IPS-15b (cell line): ENCODE measurements around the gene TM4SF1.

ENCODE experiments used
- H3K27me3 ChIP-seq: one replicate; pipeline ENCODE4 v1.6.1; 2013; ENCODE audit warnings: low read length; ENCODE audit not compliant: control insufficient read depth, insufficient read depth
- H3K36me3 ChIP-seq: one replicate; pipeline ENCODE4 v1.6.1; 2013; ENCODE audit warnings: low read length; ENCODE audit not compliant: control insufficient read depth, insufficient read depth
- H3K4me1 ChIP-seq: one replicate; pipeline ENCODE4 v1.6.1; 2013; ENCODE audit warnings: mild to moderate bottlenecking, low read length; ENCODE audit not compliant: control insufficient read depth, insufficient read depth
- H3K4me3 ChIP-seq: one replicate; pipeline ENCODE4 v1.5.1; 2013; ENCODE audit warnings: low read depth, low read length
- H3K9ac ChIP-seq: one replicate; pipeline ENCODE4 v1.6.1; 2013; ENCODE audit warnings: low read depth, mild to moderate bottlenecking, low read length
- H3K9me3 ChIP-seq: one replicate; pipeline ENCODE4 v1.6.1; 2013; ENCODE audit warnings: mild to moderate bottlenecking, low read length; ENCODE audit not compliant: control insufficient read depth, insufficient read depth

The TM4SF1 gene

GRCh38 chr3:149407898-149408297 is 30.4 kb upstream of the TM4SF1 start:
- H3K4me3 ChIP-seq: no peak overlapping the region
- H3K9me3 ChIP-seq: no peaks in the 10 kb centered on the region
- H3K9ac ChIP-seq: no peak overlapping the region
- H3K27me3 ChIP-seq: no peaks in the 10 kb centered on the region
- no peaks in the 10 kb centered on the region for H3K4me1 ChIP-seq
- H3K36me3 ChIP-seq: no peaks in the 10 kb centered on the region

- H3K4me1 ChIP-seq: no peaks in the 10 kb centered on the region
- H3K36me3 ChIP-seq: no peaks in the 10 kb centered on the region
- H3K4me3 ChIP-seq: no peak overlapping the region
- H3K9ac ChIP-seq: no peak overlapping the region
- no peaks in the 10 kb centered on the region for H3K9me3 ChIP-seq
- H3K27me3 ChIP-seq: no peaks in the 10 kb centered on the region
Observed at GRCh38 chr3:149406244-149406752, 28.8 kb upstream of the TM4SF1 start.

GRCh38 chr3:149403443-149403842 is 26.0 kb upstream of the TM4SF1 start:
- H3K4me3 ChIP-seq: no peak overlapping the region
- H3K4me1 ChIP-seq: no peaks in the 10 kb centered on the region
- no peaks in the 10 kb centered on the region for H3K36me3 ChIP-seq

GRCh38 chr3:149402481-149402880 is 25.0 kb upstream of the TM4SF1 start:
- no peak overlapping the region for H3K9ac ChIP-seq
- no peaks in the 10 kb centered on the region for H3K27me3 ChIP-seq
- no peaks in the 10 kb centered on the region for H3K9me3 ChIP-seq
- no peaks in the 10 kb centered on the region for H3K36me3 ChIP-seq
- H3K4me1 ChIP-seq: no peaks in the 10 kb centered on the region
- no peak overlapping the region for H3K4me3 ChIP-seq

More at GRCh38 chr3:149403443-149403842, 26.0 kb upstream of the TM4SF1 start:
- H3K9ac ChIP-seq: no peak overlapping the region
- H3K9me3 ChIP-seq: no peaks in the 10 kb centered on the region
- H3K27me3 ChIP-seq: no peaks in the 10 kb centered on the region

GRCh38 chr3:149401926-149402310 is 24.5 kb upstream of the TM4SF1 start:
- no peaks in the 10 kb centered on the region for H3K4me1 ChIP-seq
- H3K4me3 ChIP-seq: no peak overlapping the region
- no peaks in the 10 kb centered on the region for H3K27me3 ChIP-seq
- H3K9ac ChIP-seq: no peak overlapping the region
- no peaks in the 10 kb centered on the region for H3K36me3 ChIP-seq
- no peaks in the 10 kb centered on the region for H3K9me3 ChIP-seq

- Histone ChIP-seq H3K9me3 (no peaks in the 10 kb centered on the region), H3K27me3 (no peaks in the 10 kb centered on the region), H3K9ac (no peak overlapping the region), H3K4me1 (no peaks in the 10 kb centered on the region), H3K36me3 (no peaks in the 10 kb centered on the region), H3K4me3 (no peak overlapping the region)
Observed at GRCh38 chr3:149401212-149401925, 23.9 kb upstream of the TM4SF1 start.

- Histone ChIP-seq H3K36me3 (no peaks in the 10 kb centered on the region), H3K4me3 (no peak overlapping the region), H3K9ac (no peak overlapping the region), H3K27me3 (no peaks in the 10 kb centered on the region), H3K4me1 (no peaks in the 10 kb centered on the region), H3K9me3 (no peaks in the 10 kb centered on the region)
Observed at GRCh38 chr3:149400645-149401044, 23.2 kb upstream of the TM4SF1 start.

GRCh38 chr3:149398296-149398695 is 20.8 kb upstream of the TM4SF1 start:
- no peaks in the 10 kb centered on the region for H3K4me1 ChIP-seq
- H3K27me3 ChIP-seq: no peaks in the 10 kb centered on the region
- no peak overlapping the region for H3K4me3 ChIP-seq
- H3K36me3 ChIP-seq: no peaks in the 10 kb centered on the region
- H3K9ac ChIP-seq: no peak overlapping the region
- no peaks in the 10 kb centered on the region for H3K9me3 ChIP-seq

GRCh38 chr3:149397528-149397927 is 20.1 kb upstream of the TM4SF1 start:
- no peaks in the 10 kb centered on the region for H3K36me3 ChIP-seq
- no peak overlapping the region for H3K4me3 ChIP-seq
- no peaks in the 10 kb centered on the region for H3K27me3 ChIP-seq
- no peaks in the 10 kb centered on the region for H3K9me3 ChIP-seq
- no peaks in the 10 kb centered on the region for H3K4me1 ChIP-seq
- no peak overlapping the region for H3K9ac ChIP-seq

GRCh38 chr3:149396476-149396875 is 19.0 kb upstream of the TM4SF1 start:
- H3K4me1 ChIP-seq: no peaks in the 10 kb centered on the region
- no peak overlapping the region for H3K4me3 ChIP-seq
- no peaks in the 10 kb centered on the region for H3K9me3 ChIP-seq
- no peaks in the 10 kb centered on the region for H3K36me3 ChIP-seq
- H3K27me3 ChIP-seq: no peaks in the 10 kb centered on the region
- H3K9ac ChIP-seq: no peak overlapping the region

- Histone ChIP-seq H3K36me3 (no peaks in the 10 kb centered on the region), H3K27me3 (no peaks in the 10 kb centered on the region), H3K4me1 (no peaks in the 10 kb centered on the region), H3K4me3 (no peak overlapping the region), H3K9me3 (no peaks in the 10 kb centered on the region), H3K9ac (no peak overlapping the region)
Observed at GRCh38 chr3:149395107-149396089, 17.9 kb upstream of the TM4SF1 start.
